HCT116 (cell line): ENCODE data around the gene ADD2. TPM values are rescaled to one million over a fixed set of nuclear protein-coding genes. Genes with fewer than 3 reads are reported as not detected.

Source experiments
- ATAC-seq: fragments of 200-7000 bp; cut with Tn5 transposase; 2 replicates; pipeline ENCODE4 v1.9.1; 2020; ENCODE audit warnings: mild to moderate bottlenecking, moderate library complexity
- BruUV-seq: library from RNA; stranded (reverse); fragments of 400-500 nt; replicated peaks from 2 replicates; lab custom pipeline; 2021; lab: Mats Ljungman, UMichigan
- CTCF ChIA-PET: fragments of 300-600 bp; sonication (Branson Sonifier 250); formaldehyde crosslinking; loops from one replicate; lab custom pipeline; 2021; ENCODE audit warnings: antibody characterized with exemption; lab: Charles Lee
- POLR2A ChIA-PET: fragments of 300-600, 350-600 bp; sonication (Branson Sonifier 250); formaldehyde crosslinking; loops from one replicate; lab custom pipeline; 2021; ENCODE audit warnings: antibody characterized with exemption; lab: Charles Lee
- RAD21 ChIA-PET, 2 experiments: fragments of 300-600 bp; sonication (Branson Sonifier 250); formaldehyde crosslinking; loops; one replicate each; lab custom pipeline; 2023; ENCODE audit warnings: low total read pairs in 2 of 2; ENCODE audit not compliant: uncharacterized antibody in 2 of 2, unreplicated experiment in 2 of 2, low non-redundant PET in 1 of 2; lab: Charles Lee
- DNase-seq: peaks from one replicate; pipeline ENCODE4 v3.0.0-alpha.2; 2010; ENCODE audit warnings: low read depth, low spot score
- H2AFZ ChIP-seq: fragments of 200-600 bp; shearing (Covaris generic), sonication (generic); 2 replicates; pipeline ENCODE4 v1.6.1; 2017; ENCODE audit warnings: low read depth, mixed run types, mixed read lengths, antibody characterized with exemption, low read length; ENCODE audit not compliant: poor library complexity, severe bottlenecking
- H3K27ac ChIP-seq: 2 replicates; pipeline ENCODE4 v1.5.1; 2012; ENCODE audit warnings: low read depth, low read length
- H3K27me3 ChIP-seq: fragments of 200-600 bp; sonication (generic); 2 replicates; pipeline ENCODE4 v1.6.1; 2016; ENCODE audit warnings: mixed run types, low read length, mixed read lengths; ENCODE audit not compliant: insufficient read depth
- H3K36me3 ChIP-seq, 2 experiments: fragments of 200-500 bp in 1 of 2; fragments of 200-600 bp in 1 of 2; sonication (Bioruptor generic) in 1 of 2; sonication (generic) in 1 of 2; 2 replicates each; pipeline versions ENCODE4 v1.5.1 to v1.6.1; 2014 to 2016; ENCODE audit warnings: low read length in 2 of 2, inconsistent platforms in 1 of 2, mixed read lengths in 1 of 2, mixed run types in 1 of 2; ENCODE audit not compliant: insufficient read depth in 2 of 2, control insufficient read depth in 1 of 2
- H3K4me1 ChIP-seq, 2 experiments: fragments of 200-600 bp in 1 of 2; sonication (generic) in 1 of 2; 2 replicates each; pipeline versions ENCODE4 v1.5.1 to v1.6.1; 2012 to 2017; ENCODE audit warnings: low read length in 2 of 2, inconsistent platforms in 1 of 2, mild to moderate bottlenecking in 1 of 2, mixed read lengths in 1 of 2, mixed run types in 1 of 2, moderate library complexity in 1 of 2; ENCODE audit not compliant: insufficient read depth in 2 of 2, control insufficient read depth in 1 of 2
- H3K4me2 ChIP-seq: fragments of 200-600 bp; sonication (generic); 2 replicates; pipeline ENCODE4 v1.6.1; 2017; ENCODE audit warnings: mixed run types, low read length, mixed read lengths
- H3K4me3 ChIP-seq, 2 experiments: fragments of 200-600 bp in 1 of 2; sonication (generic) in 1 of 2; replicated peaks in 1 of 2; 2 replicates each; pipeline ENCODE4 v1.5.1; 2011 to 2016; ENCODE audit warnings: low read length in 2 of 2, control low read depth in 1 of 2, low read depth in 1 of 2, mild to moderate bottlenecking in 1 of 2, mixed read lengths in 1 of 2, mixed run types in 1 of 2
- H3K79me2 ChIP-seq: fragments of 200-600 bp; sonication (generic); 2 replicates; pipeline ENCODE4 v1.6.1; 2017; ENCODE audit warnings: mild to moderate bottlenecking, mixed run types, low read length, moderate library complexity, mixed read lengths; ENCODE audit not compliant: insufficient read depth
- H3K9ac ChIP-seq: fragments of 200-600 bp; sonication (generic); 2 replicates; pipeline ENCODE4 v1.6.1; 2016; ENCODE audit warnings: low read length, mixed read lengths
- H3K9me2 ChIP-seq: fragments of 200-600 bp; sonication (generic), shearing (Covaris generic); 2 replicates; pipeline ENCODE4 v1.6.1; 2017; ENCODE audit warnings: mixed run types, mild to moderate bottlenecking, moderate library complexity; ENCODE audit not compliant: insufficient read depth
- H3K9me3 ChIP-seq, 2 experiments: fragments of 200-500 bp in 1 of 2; fragments of 200-600 bp in 1 of 2; sonication (Bioruptor generic) in 1 of 2; sonication (generic) in 1 of 2; 2 replicates each; pipeline ENCODE4 v1.6.1; 2014 to 2017; ENCODE audit warnings: low read length in 2 of 2, mixed read lengths in 2 of 2, inconsistent platforms in 1 of 2, low read depth in 1 of 2, mild to moderate bottlenecking in 1 of 2, mixed run types in 1 of 2, moderate library complexity in 1 of 2; ENCODE audit not compliant: control insufficient read depth in 1 of 2, insufficient read depth in 1 of 2
- H4K20me1 ChIP-seq: fragments of 200-600 bp; sonication (generic), shearing (Covaris generic); 2 replicates; pipeline ENCODE4 v1.6.1; 2017; ENCODE audit warnings: mixed run types, mild to moderate bottlenecking, moderate library complexity; ENCODE audit not compliant: insufficient read depth
- ATF3 ChIP-seq: IDR thresholded peaks from 2 replicates; pipeline ENCODE4 v1.6.1; 2012
- CBX3 ChIP-seq: IDR thresholded peaks from 2 replicates; pipeline ENCODE4 v1.6.1; 2012; ENCODE audit warnings: low read depth
- CEBPB ChIP-seq: IDR thresholded peaks from 2 replicates; pipeline ENCODE4 v1.6.1; 2012; ENCODE audit warnings: low read depth
- CTCF ChIP-seq, 3 experiments: fragments of 200-600 bp in 1 of 3; sonication (generic) in 1 of 3; IDR thresholded peaks in 2 of 3; conservative IDR thresholded peaks in 1 of 3; 2 replicates each; pipeline ENCODE4 v1.5.1; 2012 to 2017; ENCODE audit warnings: low read depth in 2 of 3, low read length in 2 of 3, antibody characterized with exemption in 1 of 3, borderline replicate concordance in 1 of 3, control low read depth in 1 of 3, mild to moderate bottlenecking in 1 of 3, mixed read lengths in 1 of 3, mixed run types in 1 of 3, moderate library complexity in 1 of 3; ENCODE audit not compliant: insufficient read depth in 1 of 3
- EGR1 ChIP-seq: IDR thresholded peaks from 2 replicates; pipeline ENCODE4 v1.6.1; 2012; ENCODE audit warnings: low read depth
- ELF1 ChIP-seq: IDR thresholded peaks from 2 replicates; pipeline ENCODE4 v1.6.1; 2012; ENCODE audit warnings: low read depth, borderline replicate concordance
- EZH2 ChIP-seq: fragments of 200-600 bp; sonication (generic); IDR thresholded peaks from 2 replicates; pipeline ENCODE4 v1.6.1; 2017; ENCODE audit warnings: antibody characterized with exemption, mixed run types
- EZH2phosphoT487 ChIP-seq: fragments of 200-600 bp; IDR thresholded peaks from 2 replicates; pipeline ENCODE4 v1.6.1; 2018; ENCODE audit warnings: antibody characterized with exemption, borderline replicate concordance
- FOSL1 ChIP-seq: IDR thresholded peaks from 2 replicates; pipeline ENCODE4 v1.6.1; 2012; ENCODE audit warnings: low read depth
- JUND ChIP-seq: IDR thresholded peaks from 2 replicates; pipeline ENCODE4 v1.6.1; 2012
- POLR2A ChIP-seq: IDR thresholded peaks from 2 replicates; pipeline ENCODE4 v1.7.0; 2011; ENCODE audit warnings: borderline replicate concordance; ENCODE audit not compliant: insufficient read depth, insufficient read length; ENCODE audit errors: extremely low read depth
- POLR2AphosphoS5 ChIP-seq: IDR thresholded peaks from 2 replicates; pipeline ENCODE4 v1.6.1; 2011; ENCODE audit warnings: mild to moderate bottlenecking, low read depth, low read length, moderate library complexity
- RAD21 ChIP-seq: IDR thresholded peaks from 2 replicates; pipeline ENCODE4 v1.6.1; 2012; ENCODE audit warnings: low read depth, mild to moderate bottlenecking
- REST ChIP-seq: IDR thresholded peaks from 2 replicates; pipeline ENCODE4 v1.6.1; 2012; ENCODE audit warnings: low read depth
- SP1 ChIP-seq: IDR thresholded peaks from 2 replicates; pipeline ENCODE4 v1.6.1; 2012; ENCODE audit warnings: low read depth
- SRF ChIP-seq: IDR thresholded peaks from 2 replicates; pipeline ENCODE4 v1.6.1; 2012; ENCODE audit warnings: low read depth
- YY1 ChIP-seq: IDR thresholded peaks from 2 replicates; pipeline ENCODE4 v1.6.1; 2011; ENCODE audit warnings: low read length, low read depth, moderate library complexity, mild to moderate bottlenecking; ENCODE audit not compliant: insufficient replicate concordance; ENCODE audit errors: extremely low read depth
- ZBTB33 ChIP-seq: IDR thresholded peaks from 2 replicates; pipeline ENCODE4 v1.6.1; 2011; ENCODE audit warnings: mild to moderate bottlenecking, low read length, moderate library complexity; ENCODE audit not compliant: insufficient replicate concordance; ENCODE audit errors: extremely low read depth
- ZFX ChIP-seq: fragments of 450-650 bp; IDR thresholded peaks from 2 replicates; pipeline ENCODE4 v1.6.1; 2017
- ZNF274 ChIP-seq: fragments of 200-500 bp; sonication (Bioruptor generic); IDR thresholded peaks from 2 replicates; pipeline ENCODE4 v1.6.1; 2014; ENCODE audit warnings: mild to moderate bottlenecking, low read depth, low read length, inconsistent platforms
- intact Hi-C: fragments of 100-400 bp; cut with micrococcal nuclease; formaldehyde crosslinking; loops from 2 replicates; pipeline ENCODE4 v1.10.0; 2022
- total RNA-seq: library from RNA; stranded (reverse); gene quantifications from one replicate; pipeline ENCODE4 v1.2.1, GENCODE V29; 2021; ENCODE audit not compliant: unreplicated experiment

ADD2 gene
- total RNA-seq, 1 experiment from 2014 or later: 0.15 TPM

GRCh38 chr2:70707706-70708105 lies 60.3 kb downstream of the ADD2 start:
- H3K9me2 ChIP-seq: no peaks in the 10 kb centered on the region
- H3K4me1 ChIP-seq: no peaks in the 10 kb centered on the region
- no peak overlapping the region for H3K4me3 ChIP-seq
- H3K79me2 ChIP-seq: no peaks in the 10 kb centered on the region
- no peak overlapping the region for H3K27ac ChIP-seq
- no TSS peak for BruUV-seq
- H3K4me2 ChIP-seq: no peak overlapping the region
- H4K20me1 ChIP-seq: no peaks in the 10 kb centered on the region
- H3K36me3 ChIP-seq: no peaks in the 10 kb centered on the region
- DNase-seq (no peak), ATAC-seq (no peak)
- no peak overlapping the region for H3K9ac ChIP-seq
- H2AFZ ChIP-seq: no peak overlapping the region
- H3K9me3 ChIP-seq: no peaks in the 10 kb centered on the region
- CTCF ChIA-PET: no interaction called here
- RAD21 ChIA-PET: no interaction called here
- TF ChIP-seq CBX3 (no peak), POLR2AphosphoS5 (no peak), EZH2phosphoT487 (no peak), YY1 (no peak), JUND (no peak), ZFX (no peak), RAD21 (no peak), EZH2 (no peak), ZBTB33 (no peak), CEBPB (no peak), EGR1 (no peak), SRF (no peak), REST (no peak), FOSL1 (no peak), ZNF274 (no peak), SP1 (no peak), CTCF (IDR thresholded peaks at IDR 0.05 in 2 of 3, conservative IDR thresholded peaks at IDR 0.05 in 1 of 3; ENCODE audit: borderline replicate concordance in 1 of 3, insufficient read depth in 1 of 3, low read depth in 2 of 3, low read length in 2 of 3) (no peak), POLR2A (no peak), ATF3 (no peak), ELF1 (no peak)
- intact Hi-C loops: no loop called here
- POLR2A ChIA-PET: no interaction called here
- H3K27me3 ChIP-seq: no peaks in the 10 kb centered on the region
